Tongue (tissue), 2 donors: ENCODE measurements around the gene NSUN7. TPM values are rescaled to one million over a fixed set of nuclear protein-coding genes. Genes with fewer than 3 reads are reported as not detected.
"Not testable (repeated sequence)": the region's sequence is repeated elsewhere in the genome, so short reads cannot be mapped to it uniquely, and the experiment has no call there.

ENCODE experiments used
- DNase-seq: peaks from one replicate; pipeline ENCODE4 v3.0.0-alpha.2; 2015
- total RNA-seq: library from RNA; depleted of rRNA; stranded (reverse); fragments of >200 nt; gene quantifications from one replicate; pipeline ENCODE4 v1.2.3, GENCODE V29; 2014

The NSUN7 gene
- 3.5 TPM for total RNA-seq

- DNase-seq = peak; percentile 76
Measured at GRCh38 chr4:40749717-40750460, at the start of gene NSUN7. Gene NSUN7 (plus strand): TSS chr4:40749955. CDS start chr4:40750694, 739 bp downstream.

- peak; percentile 19 for DNase-seq
Measured at GRCh38 chr4:40702137-40702799, 47.5 kb upstream of the NSUN7 start.

- no peak for DNase-seq
Measured at GRCh38 chr4:40702800-40703151, 47.0 kb upstream of the NSUN7 start.

GRCh38 chr4:40704073-40704472 lies 45.7 kb upstream of the NSUN7 start:
- DNase-seq = no peak

- DNase-seq = peak; percentile 66
Measured at GRCh38 chr4:40710484-40711254, 39.1 kb upstream of the NSUN7 start.

- not testable (repeated sequence) for DNase-seq
Measured at GRCh38 chr4:40713001-40713400, 36.8 kb upstream of the NSUN7 start.

- no peak for DNase-seq
Measured at GRCh38 chr4:40713798-40714197, 36.0 kb upstream of the NSUN7 start.

GRCh38 chr4:40718586-40718985 lies 31.2 kb upstream of the NSUN7 start:
- DNase-seq = no peak

GRCh38 chr4:40719008-40719623 lies 30.6 kb upstream of the NSUN7 start:
- peak; percentile 47 for DNase-seq

- no peak for DNase-seq
Measured at GRCh38 chr4:40720351-40720750, 29.4 kb upstream of the NSUN7 start.

- no peak for DNase-seq
Measured at GRCh38 chr4:40720916-40721315, 28.8 kb upstream of the NSUN7 start.

GRCh38 chr4:40721730-40722171 lies 28.0 kb upstream of the NSUN7 start:
- DNase-seq = no peak

GRCh38 chr4:40722576-40723161 lies 27.1 kb upstream of the NSUN7 start:
- no peak for DNase-seq

- DNase-seq = no peak
Measured at GRCh38 chr4:40723728-40724127, 26.0 kb upstream of the NSUN7 start.

GRCh38 chr4:40728333-40728732 lies 21.4 kb upstream of the NSUN7 start:
- no peak for DNase-seq

GRCh38 chr4:40729555-40729954 lies 20.2 kb upstream of the NSUN7 start:
- DNase-seq = no peak

- no peak for DNase-seq
Measured at GRCh38 chr4:40730091-40730679, 19.6 kb upstream of the NSUN7 start.

GRCh38 chr4:40731361-40731760 lies 18.4 kb upstream of the NSUN7 start:
- DNase-seq = no peak

- DNase-seq = peak; percentile 72
Measured at GRCh38 chr4:40731792-40732245, 17.9 kb upstream of the NSUN7 start.

GRCh38 chr4:40733752-40734151 lies 16.0 kb upstream of the NSUN7 start:
- no peak for DNase-seq

- no peak for DNase-seq
Measured at GRCh38 chr4:40734497-40734896, 15.3 kb upstream of the NSUN7 start.

GRCh38 chr4:40736910-40737309 lies 12.8 kb upstream of the NSUN7 start:
- peak; percentile 68 for DNase-seq
